H54 (cell line): Measurements from ENCODE around the gene RSPO4.
A peak's percentile ranks its signal among the peaks of the same experiment; 100 is the strongest.

Experiments
- DNase-seq: peaks from one replicate; pipeline ENCODE4 v3.0.0; 2011; ENCODE audit warnings: low spot score, mixed read lengths; ENCODE audit not compliant: insufficient read length
- FAIRE-seq: peaks from 3 replicates; lab custom pipeline; 2011; peaks lifted over from hg19 to GRCh38; lab: Jason Lieb, UNC
- POLR2A ChIP-seq: IDR thresholded peaks from 2 replicates; pipeline ENCODE4 v1.6.1; 2011; ENCODE audit warnings: low read depth, mild to moderate bottlenecking, low read length

The RSPO4 gene

DNA sequence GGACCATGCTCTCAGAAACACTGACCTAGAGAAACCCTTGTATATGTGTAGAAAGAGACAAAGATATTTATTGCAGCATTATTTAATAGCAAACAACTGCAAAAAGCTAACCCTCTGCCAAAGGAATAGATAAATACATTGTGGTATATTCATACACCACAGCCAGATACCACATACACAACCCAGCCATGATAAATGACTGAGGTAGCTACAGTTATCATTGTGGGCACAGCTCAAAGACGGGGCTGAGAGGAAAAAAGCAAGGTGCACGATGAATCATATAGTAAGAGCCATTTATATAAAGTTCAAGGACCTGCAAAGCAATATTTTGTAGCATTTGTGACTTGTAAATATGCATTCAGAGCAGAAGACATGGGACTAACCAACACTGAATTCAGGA is 30.8 kb downstream of the RSPO4 start:
- DNase-seq (no peak), FAIRE-seq (no peak)
- no peak for TF ChIP-seq POLR2A

- TF ChIP-seq POLR2A: no peak
- no peak for FAIRE-seq
- DNase-seq: no peak
Observed at GRCh38 chr20:969868-970267, 32.2 kb downstream of the RSPO4 start.

- FAIRE-seq: no peak
- no peak for TF ChIP-seq POLR2A
- DNase-seq: no peak
Observed at GRCh38 chr20:967796-968742, 34.0 kb downstream of the RSPO4 start.

DNA sequence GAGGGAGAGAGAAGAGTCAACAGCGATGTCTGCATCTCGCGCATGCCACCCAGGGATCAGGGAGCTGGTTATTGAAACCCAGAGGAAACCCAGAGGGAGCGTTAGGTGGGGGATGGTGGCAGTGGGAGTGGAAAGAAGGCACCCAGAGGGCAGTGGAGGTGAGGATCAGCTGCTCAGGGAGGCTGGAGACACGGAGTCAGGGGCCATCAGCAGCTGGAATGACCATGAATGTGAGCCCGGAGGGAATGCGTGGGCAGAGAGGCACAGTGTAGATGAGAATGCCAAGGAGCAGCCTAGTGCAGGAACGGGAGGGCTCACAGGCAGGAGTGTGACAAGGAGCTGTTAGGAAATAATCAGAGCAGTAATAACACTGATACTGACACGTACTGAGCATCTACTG is 36.2 kb downstream of the RSPO4 start:
- FAIRE-seq (no peak), DNase-seq (no peak)
- TF ChIP-seq POLR2A: no peak

DNA sequence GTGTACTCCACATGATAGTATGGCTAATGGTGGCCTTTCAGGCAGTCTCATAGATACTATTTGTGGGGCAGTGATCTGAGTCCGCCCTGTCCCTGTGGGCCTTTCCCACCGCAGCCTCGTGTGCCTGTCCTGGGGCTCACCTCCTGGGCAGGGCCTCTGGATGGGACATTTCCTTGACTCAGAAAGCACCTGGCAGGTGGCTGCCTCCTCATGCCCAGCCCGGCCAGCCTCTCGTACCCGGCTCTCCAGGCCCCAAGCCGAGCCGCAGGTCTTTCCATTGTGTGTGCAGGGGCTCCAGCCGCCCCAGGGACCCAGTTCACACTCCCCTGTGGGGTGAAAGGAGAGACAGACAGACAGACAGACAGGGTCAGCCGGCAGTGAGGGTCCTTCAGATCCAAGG is 38.3 kb downstream of the RSPO4 start:
- DNase-seq: no peak
- TF ChIP-seq POLR2A: no peak
- FAIRE-seq: no peak

DNA sequence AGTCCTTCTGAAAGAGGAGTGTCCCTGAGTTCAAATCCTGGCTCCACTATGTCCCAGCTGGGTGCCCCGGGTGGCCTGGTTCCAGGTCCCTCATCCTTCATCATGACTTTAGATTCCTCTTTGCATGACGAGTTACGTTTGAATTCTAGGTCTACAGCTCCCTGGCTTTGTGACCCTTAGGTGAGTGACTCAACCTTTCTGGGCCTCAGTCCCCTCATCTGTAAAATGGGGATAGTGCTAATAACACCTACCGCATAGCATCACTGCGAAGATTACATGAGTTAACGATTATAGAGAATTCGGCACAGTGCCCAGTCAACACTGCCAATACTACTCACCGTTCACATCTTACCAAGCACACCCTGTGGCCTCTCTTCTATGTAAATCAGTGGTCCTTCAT is 39.4 kb downstream of the RSPO4 start:
- DNase-seq (no peak), FAIRE-seq (no peak)
- no peak for TF ChIP-seq POLR2A

GRCh38 chr20:962223-962622 is 39.9 kb downstream of the RSPO4 start:
- FAIRE-seq (no peak), DNase-seq (no peak)

DNA sequence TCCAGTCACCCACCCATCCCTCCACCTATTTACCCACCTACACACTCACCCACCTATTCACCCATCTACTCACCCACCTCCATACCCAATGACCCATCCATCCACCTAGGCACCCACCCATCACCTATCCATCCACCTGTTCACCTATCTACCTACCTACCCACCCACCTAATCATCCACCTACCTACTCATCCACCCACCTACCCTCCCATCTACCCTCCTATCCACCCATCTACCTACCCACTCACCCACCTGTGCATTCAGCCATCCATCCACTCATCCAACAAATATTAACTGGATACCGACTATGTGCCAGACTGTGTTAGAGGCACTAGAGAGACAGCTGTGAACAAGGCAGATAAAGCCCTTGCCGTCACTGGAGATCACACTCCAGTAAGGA is 40.3 kb downstream of the RSPO4 start:
- TF ChIP-seq POLR2A: no peak
- DNase-seq (no peak), FAIRE-seq (no peak)

More at GRCh38 chr20:962223-962622, 39.9 kb downstream of the RSPO4 start:
- TF ChIP-seq POLR2A: no peak

DNA sequence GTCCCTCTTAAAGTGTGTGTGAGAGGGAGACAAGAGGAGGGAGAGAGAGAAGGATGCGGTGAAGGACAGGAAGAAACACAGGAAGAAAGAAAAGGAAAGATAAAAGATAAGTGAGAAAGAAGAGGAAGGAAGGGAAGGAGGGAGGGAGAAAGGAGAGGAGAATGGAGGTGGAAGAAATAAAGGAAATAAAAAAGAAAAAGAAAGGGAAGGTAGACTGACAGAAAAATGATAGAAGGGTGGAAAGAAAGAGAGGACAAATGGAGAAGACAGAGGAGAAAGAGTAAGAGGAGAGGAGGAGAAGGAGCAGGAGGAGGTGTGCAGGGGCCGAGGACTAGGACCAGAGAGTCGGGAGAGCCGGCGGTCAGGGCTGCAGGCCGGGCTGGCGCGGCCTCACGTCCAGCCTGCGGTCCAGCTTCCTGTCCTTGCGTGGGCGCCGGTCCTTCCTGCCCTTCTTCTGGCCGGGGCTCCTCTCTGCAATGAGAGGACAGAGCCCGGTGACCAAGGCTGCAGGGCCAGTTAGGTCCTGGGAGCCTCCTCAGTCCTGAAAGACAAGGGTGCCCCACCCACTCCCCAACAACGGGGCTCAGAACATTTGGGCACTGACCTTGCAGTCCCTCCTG is 42.0 kb downstream of the RSPO4 start:
- no peak for TF ChIP-seq POLR2A
- DNase-seq: no peak
- no peak for FAIRE-seq

DNA sequence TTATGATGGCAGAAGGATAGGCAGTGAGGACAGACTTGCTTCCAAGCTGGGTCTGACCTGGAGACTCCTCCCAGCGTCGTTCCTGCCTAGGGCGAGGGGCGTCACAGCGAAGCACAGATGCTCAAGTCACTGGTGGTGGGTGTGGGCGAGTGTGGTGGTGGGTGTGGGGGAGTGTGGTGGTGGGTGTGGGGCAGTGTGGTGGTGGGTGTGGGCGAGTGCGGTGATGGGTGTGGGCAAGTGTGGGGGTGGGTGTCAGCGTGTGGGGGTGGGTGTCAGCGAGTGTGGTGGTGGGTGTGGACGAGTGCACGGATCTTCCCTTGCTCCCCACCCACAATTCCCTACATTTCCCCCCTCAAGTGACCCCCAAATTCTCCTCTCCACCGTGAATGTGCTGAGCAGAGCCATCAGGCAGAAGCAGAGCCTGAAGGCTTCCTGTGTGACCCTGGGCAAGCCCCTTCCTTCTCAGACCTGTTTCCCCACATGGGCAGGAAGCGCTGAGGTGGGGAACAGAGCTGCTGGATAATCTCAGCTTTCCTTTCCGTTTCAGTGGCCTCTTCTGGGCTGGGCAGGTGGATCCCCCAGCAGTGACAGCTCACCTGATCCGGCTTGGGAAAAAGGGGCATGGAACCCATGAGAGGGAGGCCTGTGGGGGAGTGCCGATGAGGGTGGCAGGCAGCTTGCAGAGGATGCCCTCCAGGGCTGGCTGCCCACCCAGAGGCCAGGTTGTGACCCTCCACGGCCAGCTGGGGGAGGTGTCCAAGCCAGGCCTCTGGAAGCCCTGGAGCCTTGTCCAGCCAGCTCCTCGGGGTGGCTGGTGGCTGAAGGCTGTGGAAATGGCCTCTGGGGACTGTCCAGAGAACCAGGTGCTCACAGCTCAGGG is 42.9 kb downstream of the RSPO4 start:
- DNase-seq (no peak), FAIRE-seq (no peak)
- TF ChIP-seq POLR2A: no peak

DNA sequence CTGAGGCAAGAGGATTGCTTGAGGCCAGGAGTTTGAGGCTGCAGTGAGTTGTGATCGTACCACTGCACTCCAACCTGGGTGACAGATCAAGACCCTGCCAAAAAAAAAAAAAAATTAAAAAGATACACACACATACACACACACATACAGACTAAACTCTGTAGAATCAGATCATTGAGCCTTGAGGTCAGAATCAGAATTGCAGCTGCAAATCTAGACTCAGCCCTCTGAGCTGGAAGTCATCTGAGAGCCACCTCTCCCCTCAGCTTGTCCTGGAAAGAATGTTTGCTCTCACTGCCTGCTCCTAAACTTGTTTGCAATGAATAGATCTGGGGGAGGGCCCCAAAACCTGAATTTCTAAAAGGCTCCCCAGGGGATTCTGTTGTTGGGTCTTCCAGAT is 44.6 kb downstream of the RSPO4 start:
- no peak for TF ChIP-seq POLR2A
- DNase-seq: no peak
- no peak for FAIRE-seq

DNA sequence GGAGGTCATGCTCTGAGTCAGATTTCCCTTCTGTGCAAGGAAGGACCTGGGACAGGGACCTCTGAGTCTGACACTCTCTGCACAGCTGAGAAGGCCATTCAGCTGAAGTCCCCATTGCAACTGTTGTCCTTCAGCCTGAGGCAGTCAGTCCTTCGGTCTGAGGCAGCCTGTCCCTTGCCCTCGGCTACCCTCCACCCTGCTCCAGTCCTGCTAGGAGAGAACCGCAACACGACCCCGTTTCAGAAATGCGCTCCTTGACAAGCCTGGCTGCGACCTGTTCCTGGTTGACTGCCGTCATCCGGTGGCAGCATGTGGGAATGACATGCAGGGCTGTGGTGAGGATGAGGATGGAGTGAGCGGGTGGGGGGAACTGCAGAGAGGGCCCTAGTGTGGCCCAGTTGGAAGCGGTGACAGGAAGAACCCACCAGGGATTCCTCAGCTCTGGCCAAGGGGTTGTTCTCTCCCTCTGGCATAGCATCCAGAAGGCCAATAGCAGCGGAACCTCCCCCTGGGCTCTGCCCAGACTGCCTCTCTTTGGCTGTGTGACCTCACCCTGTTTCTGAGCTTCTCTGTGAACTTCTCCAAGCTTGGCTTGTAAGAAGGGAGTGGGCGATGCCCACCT is 45.7 kb downstream of the RSPO4 start:
- no peak for TF ChIP-seq POLR2A
- FAIRE-seq: no peak
- peak; percentile 73 for DNase-seq

GRCh38 chr20:955656-956055 is 46.5 kb downstream of the RSPO4 start:
- FAIRE-seq: no peak
- TF ChIP-seq POLR2A: no peak
- no peak for DNase-seq
